Esophagus squamous epithelium (tissue), 4 donors: ENCODE results near the gene LAMC3.

ENCODE experiments used
- CTCF ChIP-seq, 6 experiments: fragments of 450-650 bp in 4 of 6; fragments of 200-600 bp in 2 of 6; sonication (generic) in 2 of 6; IDR thresholded peaks; one replicate each; pipeline ENCODE4 v1.5.1; 2016 to 2019; ENCODE audit warnings: antibody characterized with exemption in 6 of 6, mild to moderate bottlenecking in 4 of 6, moderate library complexity in 4 of 6
- POLR2A ChIP-seq, 4 donors: fragments of 450-650 bp; IDR thresholded peaks; one replicate each; pipeline ENCODE4 v1.6.1; 2017; ENCODE audit warnings: antibody characterized with exemption in 4 of 4, mild to moderate bottlenecking in 4 of 4, moderate library complexity in 3 of 4

GRCh38 chr9:130996205-130996604 is 12.8 kb upstream of the LAMC3 start:
- TF ChIP-seq CTCF (IDR thresholded peaks at IDR 0.05) (no peak), POLR2A (IDR thresholded peaks at IDR 0.05) (no peak)
